ENCODE results near the gene GARIN5B.

GARIN5B gene

DNA sequence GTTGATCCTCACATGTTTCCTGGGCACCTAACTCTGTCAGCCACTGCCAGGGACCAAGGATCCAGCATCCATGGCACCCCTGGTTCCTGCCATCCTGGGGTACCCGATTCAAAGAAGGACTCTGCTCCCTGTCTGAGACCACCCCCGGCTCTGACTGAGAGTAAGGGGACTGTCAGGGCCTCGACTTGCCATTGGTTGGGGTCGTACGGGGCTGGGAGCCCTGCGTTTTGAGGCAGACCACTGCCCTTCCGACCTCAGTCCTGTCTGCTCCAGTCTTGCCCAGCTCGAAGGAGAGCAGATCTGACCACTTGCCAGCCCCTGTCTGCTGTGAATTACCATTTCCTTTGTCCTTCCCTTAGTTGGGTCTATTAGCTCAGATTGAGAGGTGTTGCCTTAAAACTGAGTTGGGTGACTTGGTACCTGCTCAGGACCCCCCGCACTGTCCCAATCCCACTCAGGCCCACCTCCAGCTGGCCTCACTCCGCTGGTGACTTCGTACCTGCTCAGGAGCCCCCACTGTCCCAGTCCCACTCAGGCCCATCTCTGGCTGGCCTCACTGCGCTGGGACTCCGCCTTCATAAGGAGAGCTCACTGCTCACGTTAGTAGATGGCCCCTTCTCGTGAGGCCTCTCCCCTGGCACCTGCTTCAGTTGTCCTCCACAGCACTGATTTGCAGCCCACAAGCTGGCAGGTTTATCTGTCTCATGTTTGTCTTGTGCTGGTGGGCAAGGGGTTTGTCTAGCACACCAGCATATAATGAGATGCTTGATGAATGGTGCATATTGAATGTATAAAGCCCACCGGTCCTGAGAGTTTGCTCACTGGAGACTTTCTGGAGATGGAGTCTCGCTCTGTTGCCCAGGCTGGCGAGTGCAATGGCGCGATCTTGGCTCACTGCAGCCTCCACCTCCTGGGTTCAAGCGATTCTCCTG, 26.6 kb upstream of the GARIN5B start:
- DNase-seq (ENCODE audit: low read depth): no peak

DNA sequence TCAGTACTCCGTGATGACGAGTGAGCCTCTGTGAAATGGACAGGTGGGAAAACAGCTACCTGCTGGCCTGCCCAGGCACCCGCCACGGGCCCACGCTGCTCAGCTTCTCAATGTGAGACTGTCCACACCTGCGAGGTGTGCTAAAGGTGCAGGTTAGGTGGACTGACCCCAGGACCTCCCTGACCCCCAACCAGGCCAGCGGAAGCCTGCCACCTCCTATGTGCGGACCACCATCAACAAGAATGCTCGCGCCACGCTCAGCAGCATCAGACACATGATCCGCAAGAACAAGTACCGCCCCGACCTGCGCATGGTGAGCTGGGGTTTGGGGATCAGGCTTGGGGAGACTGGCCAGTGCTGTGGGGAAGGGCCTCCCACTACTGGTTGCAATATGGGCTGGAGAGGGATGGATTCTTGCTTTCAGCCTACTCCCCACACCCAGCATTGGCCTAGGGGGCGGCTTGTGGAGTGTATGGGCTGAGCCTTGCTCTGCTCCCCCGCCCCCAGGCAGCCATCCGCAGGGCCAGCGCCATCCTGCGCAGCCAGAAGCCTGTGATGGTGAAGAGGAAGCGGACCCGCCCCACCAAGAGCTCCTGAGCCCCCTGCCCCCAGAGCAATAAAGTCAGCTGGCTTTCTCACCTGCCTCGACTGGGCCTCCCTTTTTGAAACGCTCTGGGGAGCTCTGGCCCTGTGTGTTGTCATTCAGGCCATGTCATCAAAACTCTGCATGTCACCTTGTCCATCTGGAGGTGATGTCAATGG, 24.9 kb upstream of the GARIN5B start:
- DNase-seq (ENCODE audit: low read depth): no peak

DNA sequence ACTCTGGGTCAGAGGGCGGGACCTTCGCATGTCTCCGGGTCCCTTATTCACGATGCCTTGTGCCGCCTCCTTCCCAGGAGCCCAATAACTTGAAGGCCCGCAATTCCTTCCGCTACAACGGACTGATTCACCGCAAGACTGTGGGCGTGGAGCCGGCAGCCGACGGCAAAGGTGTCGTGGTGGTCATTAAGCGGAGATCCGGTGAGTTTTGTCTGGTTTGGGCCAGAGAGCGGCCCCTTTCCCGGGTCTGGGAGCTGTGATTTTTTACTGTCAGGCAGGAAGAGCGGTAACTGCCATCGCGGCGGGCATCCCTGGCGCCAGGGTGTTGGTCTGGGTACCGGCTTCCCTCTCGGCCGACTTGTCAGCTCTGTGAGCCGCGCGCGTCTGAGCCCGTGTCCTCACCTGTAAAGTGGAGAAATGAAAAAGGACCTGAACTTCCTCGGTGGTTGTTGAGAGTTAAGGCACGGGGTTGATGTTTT, 23.5 kb upstream of the GARIN5B start:
- no peak for DNase-seq (ENCODE audit: low read depth)

DNA sequence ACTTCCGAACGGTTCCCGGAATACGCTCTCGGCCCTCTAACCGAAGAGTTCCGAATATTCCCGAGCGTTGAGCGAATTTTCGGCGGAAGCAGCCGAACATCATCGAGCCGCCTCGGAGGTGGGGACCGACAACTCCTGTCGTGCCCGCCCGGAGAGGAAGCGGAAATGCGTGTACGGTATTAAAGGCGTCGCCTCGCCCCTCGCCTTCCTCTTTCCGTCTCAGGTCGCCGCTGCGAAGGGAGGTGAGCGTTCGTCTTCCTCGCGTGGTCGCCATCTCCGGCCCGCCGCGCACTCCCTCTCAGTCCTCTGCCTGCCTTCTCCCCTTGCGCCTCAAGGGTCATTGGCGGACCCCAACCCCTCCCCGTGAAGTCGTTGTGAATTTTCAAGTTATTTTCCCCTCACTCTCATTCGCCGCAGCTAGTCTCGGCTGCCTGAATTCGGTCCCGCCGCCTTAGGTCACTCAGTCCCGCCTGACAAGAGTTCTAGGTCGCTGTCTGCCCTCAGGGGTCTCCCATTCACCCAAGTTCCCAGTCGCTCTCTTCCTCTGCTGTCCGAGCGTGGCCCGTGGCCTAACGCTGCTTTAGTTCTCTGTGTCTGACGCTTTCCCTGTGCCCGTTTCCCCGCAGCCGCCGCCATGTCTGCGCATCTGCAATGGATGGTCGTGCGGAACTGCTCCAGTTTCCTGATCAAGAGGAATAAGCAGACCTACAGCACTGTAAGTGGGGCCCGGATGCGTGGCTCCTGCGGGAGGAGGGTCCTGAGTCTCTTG, 22.8 kb upstream of the GARIN5B start, which contains the start of gene RPL28:
Gene RPL28, plus strand, starts transcription at position 209 of the 769 bp plus-strand sequence. Its CDS starts 426 bp downstream, at position 635.
- peak; percentile 96 for DNase-seq (ENCODE audit: low read depth)

DNA sequence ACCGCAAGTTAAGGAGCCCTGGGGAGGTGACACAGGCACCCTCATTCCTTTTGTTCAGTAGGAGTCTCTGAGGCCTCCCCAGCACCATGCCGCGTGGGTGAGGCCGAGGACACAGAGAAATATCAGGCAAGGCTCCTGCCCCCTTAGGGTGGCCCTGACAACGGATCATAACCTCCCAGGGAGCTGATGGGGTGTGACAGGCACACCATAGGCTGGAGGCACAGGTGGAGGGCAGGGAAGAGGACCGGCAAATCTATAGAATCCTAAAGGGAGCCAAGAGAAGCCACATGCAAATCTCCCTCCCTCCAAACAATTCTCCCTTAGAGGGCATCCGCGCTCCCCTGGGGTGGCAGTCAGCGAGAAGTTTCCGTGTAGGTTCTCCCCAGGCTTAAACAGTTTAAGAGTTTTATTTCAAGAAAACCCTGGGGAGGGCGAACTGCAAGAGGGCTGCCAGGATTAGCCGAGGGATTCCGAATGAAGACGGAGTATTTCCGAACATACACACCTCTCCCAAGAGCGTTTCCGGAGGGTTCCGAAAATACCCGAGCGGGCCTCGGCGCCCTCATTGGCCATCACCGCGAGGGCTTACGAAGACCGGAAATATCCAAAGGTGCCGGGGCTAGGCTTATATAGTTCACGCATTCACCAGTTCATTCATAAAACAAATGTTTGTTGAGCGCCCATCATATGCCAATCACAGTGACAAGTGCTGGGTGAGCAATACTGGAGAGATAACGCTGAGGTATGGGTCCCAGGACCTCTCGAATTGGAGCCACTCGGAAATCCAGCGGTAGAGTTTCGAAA, 22.1 kb upstream of the GARIN5B start:
- peak; percentile 83 for DNase-seq (ENCODE audit: low read depth)

DNA sequence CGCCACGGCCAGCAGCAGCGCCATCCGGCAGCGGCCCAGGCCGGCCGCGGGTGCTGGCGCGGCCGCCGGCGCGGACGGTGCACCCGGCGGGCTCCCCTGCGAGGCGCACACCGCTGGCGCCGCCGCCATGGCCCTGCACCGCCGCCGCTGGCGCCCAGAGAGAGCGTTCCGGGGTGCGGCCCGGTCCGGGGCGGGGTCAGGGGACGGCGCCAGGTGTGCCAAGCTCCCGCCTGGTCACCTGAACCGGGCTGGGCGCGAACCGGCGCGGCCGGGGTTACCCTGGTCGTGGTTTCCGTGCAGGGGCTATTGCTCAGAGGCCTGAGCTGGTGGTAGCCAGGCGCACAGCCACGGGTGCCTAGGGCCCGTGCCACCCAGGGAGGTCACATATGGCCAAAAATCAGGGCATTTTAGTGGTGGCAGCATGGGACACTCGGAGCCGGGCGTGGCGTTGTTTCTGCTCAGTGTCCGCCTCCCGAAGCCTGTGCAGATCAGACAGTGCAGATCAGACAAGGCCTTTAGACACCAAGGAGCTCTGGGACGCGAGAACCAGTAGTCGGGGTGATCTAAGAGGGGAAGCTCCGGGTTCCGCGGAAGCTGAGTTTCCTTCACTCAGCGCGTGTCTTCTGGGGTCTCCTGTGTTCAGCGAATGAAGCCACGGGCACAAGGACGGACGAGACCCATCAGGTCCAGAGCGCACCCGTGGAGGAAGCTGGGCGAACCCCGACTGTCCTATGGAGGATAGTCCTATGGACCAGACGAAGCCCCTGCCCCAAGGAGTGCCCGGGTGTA, 21.3 kb upstream of the GARIN5B start, which contains the start of gene TMEM238:
Gene TMEM238, minus strand, starts transcription at position 162 of the 789 bp plus-strand sequence. Its CDS starts 33 bp downstream, at position 129.
- no peak for DNase-seq (ENCODE audit: low read depth)

DNA sequence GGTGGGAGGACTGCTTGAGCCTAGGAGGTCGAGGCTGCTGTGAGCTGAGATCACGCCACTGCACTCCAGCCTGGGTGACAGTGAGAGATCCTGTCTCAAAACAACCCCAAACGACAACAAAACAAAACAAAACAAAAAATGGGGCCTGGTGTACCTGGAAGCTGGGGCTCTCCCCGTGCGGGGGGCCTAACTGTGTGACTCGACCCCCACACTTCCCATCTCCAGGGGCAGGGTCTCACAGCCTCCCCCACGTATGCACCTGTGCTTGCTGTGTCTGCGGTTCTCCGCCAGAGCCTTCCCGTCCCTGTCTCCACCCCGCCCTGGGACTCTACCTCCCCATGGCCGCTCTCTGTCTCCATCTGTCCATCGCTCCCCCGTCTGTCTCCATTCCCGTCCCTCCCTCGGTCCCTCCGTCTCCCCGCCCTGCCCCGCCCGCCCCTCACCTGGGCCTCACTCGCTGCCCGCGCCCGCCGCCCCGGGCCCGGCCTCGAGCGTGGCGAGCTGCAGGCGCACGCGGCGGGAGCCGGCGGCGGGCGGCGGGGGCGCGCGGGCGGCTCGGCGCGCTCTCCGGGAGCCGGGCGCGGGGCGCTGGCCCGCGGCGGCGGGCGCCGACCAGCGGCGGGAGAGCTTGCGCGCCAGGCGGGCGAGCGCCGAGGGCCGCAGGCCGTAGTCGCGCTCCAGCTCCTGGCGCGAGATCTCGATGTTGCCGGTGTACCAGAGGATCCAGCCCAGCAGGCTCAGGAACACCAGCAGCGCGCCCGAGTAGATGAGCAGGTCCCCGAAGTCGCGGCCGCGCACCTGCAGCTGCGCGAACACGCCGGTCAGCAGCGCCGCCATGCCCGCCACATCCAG, 20.4 kb upstream of the GARIN5B start:
- no peak for DNase-seq (ENCODE audit: low read depth)

DNA sequence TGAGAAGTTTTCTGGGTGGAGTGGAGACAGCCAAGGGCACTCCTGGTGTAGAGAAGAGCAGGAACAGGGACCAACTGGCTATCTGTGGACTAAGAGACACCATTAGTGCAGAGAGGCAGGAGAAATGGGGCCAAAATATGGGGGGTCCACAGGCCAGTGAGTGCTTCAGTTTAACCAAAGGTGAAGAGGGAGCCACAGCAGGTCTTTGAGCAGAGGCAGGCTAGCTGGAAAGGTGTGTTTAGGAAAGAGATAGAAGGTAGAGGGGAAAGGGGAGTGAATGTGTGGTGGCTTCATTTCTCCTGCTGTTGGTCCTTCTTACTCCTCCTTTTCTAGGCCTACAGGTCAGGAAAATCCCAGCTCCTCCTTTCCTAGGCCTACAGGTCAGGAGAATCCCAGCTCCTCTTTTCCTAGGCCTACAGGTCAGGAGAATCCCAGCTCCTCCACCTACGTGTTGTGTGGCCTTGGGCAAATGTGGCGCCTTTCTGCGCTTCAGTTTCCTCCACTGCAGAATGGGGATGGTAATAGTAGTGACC, 19.5 kb upstream of the GARIN5B start:
- DNase-seq (ENCODE audit: low read depth): no peak

DNA sequence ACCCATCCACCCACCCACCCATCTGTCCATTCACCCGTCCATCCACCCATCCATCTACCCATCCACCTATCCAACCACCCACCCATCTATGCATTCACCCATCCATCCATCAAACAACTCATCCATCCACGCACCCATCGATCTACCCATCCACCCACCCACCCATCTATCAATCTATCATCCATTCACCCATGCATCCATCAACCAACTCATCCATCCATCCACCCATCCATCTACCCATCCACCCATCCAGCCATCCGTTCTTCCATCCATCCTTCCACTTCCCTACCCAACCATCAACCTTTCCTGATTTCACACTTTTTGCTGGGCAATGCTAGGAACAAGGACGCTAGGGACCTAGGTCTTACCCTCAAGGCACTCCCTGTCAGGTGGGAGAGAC, 19.0 kb upstream of the GARIN5B start:
- no peak for DNase-seq (ENCODE audit: low read depth)

DNA sequence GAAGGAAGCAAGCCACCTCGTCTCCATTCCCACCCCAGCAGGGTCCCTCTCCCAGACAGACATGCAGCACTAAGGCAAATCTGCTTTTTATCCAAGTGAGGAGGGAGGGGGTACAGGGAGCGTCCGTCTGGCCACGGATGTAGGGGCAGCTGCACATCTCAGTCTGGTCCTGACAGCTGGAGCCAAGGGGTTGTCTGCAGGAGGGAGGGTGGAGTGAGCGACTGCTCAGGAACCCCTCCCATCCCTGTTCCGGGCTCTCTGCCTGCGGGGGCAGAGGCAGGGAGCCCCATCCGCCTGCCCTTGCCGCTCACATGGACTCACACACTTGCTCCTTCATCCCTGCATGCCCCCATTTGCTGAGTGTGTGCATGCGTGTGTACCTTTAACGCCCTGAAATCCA, 16.1 kb upstream of the GARIN5B start:
- DNase-seq (ENCODE audit: low read depth): no peak

DNA sequence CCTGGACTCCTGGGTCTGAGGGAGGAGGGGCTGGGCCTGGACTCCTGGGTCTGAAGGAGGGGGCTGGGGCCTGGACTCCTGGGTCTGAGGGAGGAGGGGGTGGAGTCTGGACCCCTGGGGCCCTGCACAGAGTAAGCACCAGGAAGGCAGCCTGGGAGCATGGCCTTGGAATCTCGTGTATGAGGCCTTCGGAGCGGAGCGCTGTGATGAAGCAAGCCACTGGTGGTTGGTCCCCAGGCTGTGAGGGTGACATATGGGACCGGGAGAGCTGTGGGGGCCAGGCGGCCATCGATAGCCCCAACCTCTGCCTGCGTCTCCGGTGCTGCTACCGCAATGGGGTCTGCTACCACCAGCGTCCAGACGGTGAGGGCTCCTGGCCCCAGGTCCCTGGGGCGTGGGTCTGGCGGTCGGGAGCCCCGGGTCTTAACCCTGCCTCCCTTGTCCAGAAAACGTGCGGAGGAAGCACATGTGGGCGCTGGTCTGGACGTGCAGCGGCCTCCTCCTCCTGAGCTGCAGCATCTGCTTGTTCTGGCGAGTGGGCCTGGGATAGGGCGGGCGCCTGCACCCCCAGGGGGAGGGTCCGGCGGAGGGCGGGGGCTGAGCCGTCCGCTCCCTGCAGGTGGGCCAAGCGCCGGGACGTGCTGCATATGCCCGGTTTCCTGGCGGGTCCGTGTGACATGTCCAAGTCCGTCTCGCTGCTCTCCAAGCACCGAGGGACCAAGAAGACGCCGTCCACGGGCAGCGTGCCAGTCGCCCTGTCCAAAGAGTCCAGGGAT, 14.5 kb upstream of the GARIN5B start:
- DNase-seq (ENCODE audit: low read depth): no peak

DNA sequence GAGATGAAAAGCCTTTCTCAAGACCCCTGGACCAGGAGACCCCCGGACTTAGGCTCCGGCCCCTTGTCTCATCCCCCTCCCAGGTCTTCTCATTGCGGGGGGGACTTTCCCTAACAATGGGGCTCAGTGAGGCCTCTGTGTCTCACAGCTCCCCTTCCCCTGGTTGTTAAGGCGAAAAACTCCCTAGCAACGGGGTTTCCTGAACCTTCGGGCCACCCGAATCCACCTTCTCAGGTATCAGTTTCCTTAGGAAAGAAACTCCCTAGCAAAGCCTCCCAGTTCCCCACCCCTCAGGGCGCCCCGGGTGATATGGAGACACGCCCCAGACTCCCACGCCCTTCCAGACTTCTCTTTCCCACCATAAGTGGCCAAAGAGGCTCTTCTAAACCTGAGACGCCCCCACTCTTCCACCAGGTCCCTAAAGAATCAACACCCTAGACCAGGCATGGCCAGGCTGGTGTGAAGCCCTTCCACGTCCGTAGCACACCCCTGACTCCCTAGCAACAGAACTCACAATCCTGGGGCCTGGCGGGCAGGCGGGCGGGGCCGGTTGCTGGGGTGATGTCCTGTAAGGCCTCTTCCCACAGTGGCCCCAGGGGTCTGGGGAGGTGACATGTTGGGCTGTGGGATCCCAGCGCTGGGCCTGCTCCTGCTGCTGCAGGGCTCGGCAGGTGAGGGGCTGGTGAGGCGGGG, 13.3 kb upstream of the GARIN5B start, which contains the start of gene TMEM190:
Gene TMEM190, plus strand, starts transcription at position 586 of the 693 bp plus-strand sequence. Its CDS starts 28 bp downstream, at position 614.
- no peak for DNase-seq (ENCODE audit: low read depth)

DNA sequence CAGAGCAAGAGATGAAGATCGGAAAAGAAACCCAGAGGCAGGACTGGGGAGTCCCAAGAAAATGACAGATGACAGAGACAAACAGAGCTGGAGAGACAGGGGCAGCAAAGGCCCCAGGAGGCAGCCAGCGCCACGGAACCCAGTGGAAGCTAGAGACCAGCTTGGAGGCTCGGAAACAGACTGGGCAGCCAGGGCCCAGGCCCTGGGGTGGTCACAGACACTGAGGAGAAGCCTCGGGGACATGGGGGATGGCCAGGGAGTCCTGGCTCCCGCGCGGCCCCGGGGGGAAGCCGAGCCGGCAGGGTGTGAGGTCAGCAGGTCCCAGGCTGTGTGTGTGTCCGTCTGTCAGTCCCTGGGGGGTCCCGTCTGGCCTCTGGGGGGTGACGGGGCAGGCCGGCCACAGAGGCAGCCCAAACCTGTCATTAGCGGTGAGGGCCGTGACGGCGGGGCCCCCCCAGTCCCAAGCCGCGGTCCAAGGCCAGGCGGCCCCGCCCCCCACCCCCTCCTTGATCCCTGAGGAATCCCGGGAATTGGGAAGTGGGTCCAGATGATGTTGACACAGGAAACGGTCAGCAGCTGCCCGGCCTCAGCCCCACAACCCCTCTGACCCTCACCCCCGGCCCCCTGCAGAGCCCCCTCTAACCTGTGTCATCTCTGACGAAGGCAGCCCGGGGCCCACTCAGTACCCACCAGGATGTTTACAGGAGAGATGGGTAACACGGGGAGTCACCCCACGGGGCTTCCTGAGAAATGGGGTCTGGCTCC, 11.1 kb upstream of the GARIN5B start:
- no peak for DNase-seq (ENCODE audit: low read depth)

DNA sequence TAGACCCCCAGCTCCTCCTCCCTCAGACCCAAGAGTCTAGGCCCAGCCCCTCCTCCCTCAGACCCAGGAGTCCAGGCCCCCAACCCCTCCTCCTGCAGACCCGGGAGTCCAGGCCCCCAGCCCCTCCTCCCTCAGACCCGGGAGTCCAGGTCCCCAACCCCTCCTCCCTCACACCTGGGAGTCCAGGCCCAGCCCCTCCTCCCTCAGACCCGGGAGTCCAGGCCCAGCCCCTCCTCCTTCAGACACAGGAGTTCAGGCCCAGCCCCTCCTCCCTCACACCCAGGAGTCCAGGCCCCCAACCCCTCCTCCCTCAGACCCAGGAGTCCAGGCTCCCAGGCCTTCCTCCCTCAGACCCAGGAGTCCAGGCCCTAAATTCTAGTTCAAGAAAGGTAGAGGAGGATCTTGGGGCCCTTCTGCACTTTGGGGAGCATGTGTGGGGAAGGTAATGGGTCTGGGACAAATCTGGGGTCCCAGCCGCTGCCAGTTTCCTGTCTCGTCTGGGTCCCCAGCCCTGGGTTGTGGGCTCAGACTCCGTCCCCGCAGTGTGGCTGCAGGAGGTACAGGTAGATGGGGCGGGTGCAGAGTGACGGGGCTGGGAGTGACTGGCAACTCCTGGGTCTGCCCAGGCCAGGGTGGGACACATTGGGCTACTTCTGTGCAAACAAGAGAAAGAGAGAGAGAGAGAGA, 10.4 kb upstream of the GARIN5B start:
- no peak for DNase-seq (ENCODE audit: low read depth)

DNA sequence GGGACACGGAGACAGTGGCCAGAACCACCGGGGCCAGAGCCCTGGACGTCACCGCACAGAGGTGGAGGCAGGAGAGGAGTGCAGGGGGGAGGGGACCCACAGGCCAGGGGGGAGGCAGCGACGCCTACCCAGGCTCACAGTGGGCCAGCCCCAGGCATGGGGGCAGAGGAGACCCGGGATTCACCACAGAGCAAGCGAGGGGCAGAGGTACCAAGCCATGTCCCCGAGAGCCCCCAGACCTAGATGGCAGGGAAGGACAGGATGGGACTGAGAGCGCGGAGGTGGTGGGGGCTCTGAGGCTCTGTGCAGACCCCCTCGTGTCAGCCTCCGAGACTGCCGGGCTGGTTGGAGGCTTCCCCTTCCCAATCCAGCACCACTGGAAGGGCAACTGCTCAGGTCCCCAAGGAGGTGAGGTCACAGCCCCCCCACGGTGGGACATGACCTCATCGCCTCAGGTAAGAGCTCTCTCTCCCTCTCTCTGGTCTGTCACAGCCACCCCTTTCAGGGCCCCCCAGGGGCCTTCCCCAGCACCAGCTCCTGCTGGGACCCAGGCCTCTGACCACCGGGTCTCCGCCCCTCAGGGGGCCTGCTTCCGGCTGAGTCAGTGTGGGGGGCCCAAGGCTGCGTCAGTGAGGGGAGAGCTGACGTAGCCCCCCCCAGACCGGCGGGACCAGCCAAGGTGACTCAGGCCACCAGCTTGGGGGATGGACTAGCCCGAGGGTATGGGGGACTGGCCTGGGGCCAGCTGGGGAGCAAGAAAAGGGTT, 9.4 kb upstream of the GARIN5B start:
- DNase-seq (ENCODE audit: low read depth): no peak
